Measurements from ENCODE around the gene KCNQ1. TPM values are rescaled to one million over a fixed set of nuclear protein-coding genes. Genes with fewer than 3 reads are reported as not detected.

Gene KCNQ1
- total RNA-seq, 2 experiments from 2014 or later = 20.4 to 24.3 TPM

DNA sequence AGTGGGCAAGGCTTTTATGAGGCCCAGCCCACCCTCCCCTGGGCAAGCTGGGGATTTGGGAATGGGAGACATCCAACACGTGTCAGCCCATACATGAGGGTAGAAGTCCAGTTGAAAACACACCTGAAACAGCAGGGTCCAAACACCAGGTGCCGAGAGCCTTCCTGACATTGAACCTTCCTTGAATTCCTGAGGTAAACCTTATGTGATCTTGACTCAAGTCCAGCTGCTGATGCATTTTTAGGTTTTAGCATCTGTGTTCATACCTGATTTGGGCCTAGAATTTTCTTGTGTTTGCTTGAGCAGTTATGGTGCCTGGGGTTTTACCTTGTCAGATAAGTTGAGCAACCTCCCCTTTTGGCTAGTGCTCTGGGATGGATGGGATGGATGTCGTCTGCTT lies 374.5 kb downstream of the KCNQ1 start:
- DNase-seq = no peak
- Mint-ChIP-seq H3K9me3 (peaks cover 48% of the 10 kb centered on the region), H3K4me1 (no peaks in the 10 kb centered on the region), H3K27me3 (no peaks in the 10 kb centered on the region), H3K4me3 (no peak overlapping the region), H3K36me3 (ENCODE audit: low read depth) (peaks cover 23% of the 10 kb centered on the region), H3K27ac (no peak overlapping the region)
- ChIA-PET CTCF (no interaction called here), POLR2A (no interaction called here)

GRCh38 chr11:2820976-2821375 lies 376.2 kb downstream of the KCNQ1 start:
- no peak for DNase-seq
- ChIA-PET CTCF (no interaction called here), POLR2A (no interaction called here)
- Mint-ChIP-seq H3K4me1 (no peaks in the 10 kb centered on the region), H3K36me3 (ENCODE audit: low read depth) (peaks cover 22% of the 10 kb centered on the region), H3K9me3 (peaks cover 48% of the 10 kb centered on the region), H3K27me3 (no peaks in the 10 kb centered on the region), H3K4me3 (no peak overlapping the region), H3K27ac (no peak overlapping the region)

DNA sequence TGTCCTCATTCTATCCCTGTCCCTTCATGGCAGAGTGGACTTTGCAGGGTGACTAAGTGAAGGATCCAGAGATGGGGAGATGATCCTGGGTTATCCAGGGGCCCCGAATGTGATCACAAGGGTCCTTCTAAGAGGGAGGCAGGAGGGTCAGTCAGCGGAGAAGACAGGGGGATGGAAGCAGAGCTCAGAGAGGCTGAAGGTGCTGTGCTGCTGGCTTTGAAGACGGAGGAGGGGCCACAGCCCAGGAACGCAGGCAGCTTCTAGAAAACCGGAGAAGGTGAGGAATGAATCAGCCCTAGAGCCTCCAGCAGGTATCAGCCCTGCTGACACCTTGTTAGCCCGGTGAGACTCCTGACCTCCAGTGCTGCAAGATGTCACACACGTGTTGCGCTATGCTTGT lies 377.1 kb downstream of the KCNQ1 start:
- ChIA-PET POLR2A (no interaction called here), CTCF (no interaction called here)
- Mint-ChIP-seq H3K36me3 (ENCODE audit: low read depth) (peaks cover 20% of the 10 kb centered on the region), H3K27me3 (no peaks in the 10 kb centered on the region), H3K27ac (no peak overlapping the region), H3K9me3 (peaks cover 44% of the 10 kb centered on the region), H3K4me1 (no peaks in the 10 kb centered on the region), H3K4me3 (no peak overlapping the region)
- DNase-seq = no peak

DNA sequence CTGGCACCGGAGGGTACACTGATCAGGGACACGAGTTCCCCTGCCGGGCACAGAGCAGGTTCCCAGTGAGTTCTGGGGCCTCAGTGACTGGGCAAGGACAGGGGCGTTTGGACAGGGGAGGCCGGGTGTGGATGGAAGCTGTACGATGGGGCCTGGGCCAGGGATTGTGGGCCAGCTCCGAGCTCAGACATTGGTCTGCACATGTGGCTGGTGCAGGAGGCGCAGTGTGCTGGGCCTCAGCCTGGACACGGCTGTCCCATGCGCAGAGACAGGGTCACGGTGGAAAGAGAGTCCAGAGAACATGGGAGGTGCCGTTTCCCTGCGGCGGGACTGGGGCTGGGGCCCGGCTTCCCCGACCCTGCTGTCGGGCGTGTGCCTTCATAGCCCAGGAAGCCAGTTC lies 380.0 kb downstream of the KCNQ1 start:
- Mint-ChIP-seq H3K27ac (no peak overlapping the region), H3K4me3 (no peak overlapping the region), H3K27me3 (no peaks in the 10 kb centered on the region), H3K36me3 (ENCODE audit: low read depth) (peaks cover 26% of the 10 kb centered on the region), H3K4me1 (no peaks in the 10 kb centered on the region), H3K9me3 (peaks cover 54% of the 10 kb centered on the region)
- DNase-seq = no peak
- POLR2A ChIA-PET = no interaction called here
- CTCF ChIA-PET = interaction anchor here (0.6 to 1.3 kb wide), 3 partner anchors 67 to 324 kb away, joined by 3 to 4 read pairs (median 3); no protein-coding TSS in a partner anchor

GRCh38 chr11:2825261-2825888 lies 380.6 kb downstream of the KCNQ1 start:
- Mint-ChIP-seq H3K27me3 (no peaks in the 10 kb centered on the region), H3K36me3 (ENCODE audit: low read depth) (peaks cover 26% of the 10 kb centered on the region), H3K4me1 (no peaks in the 10 kb centered on the region), H3K9me3 (peaks cover 52% of the 10 kb centered on the region), H3K4me3 (no peak overlapping the region), H3K27ac (no peak overlapping the region)
- no peak for DNase-seq
- CTCF ChIA-PET = interaction anchor here (0.6 to 1.1 kb wide), 2 partner anchors 294 to 325 kb away, joined by 3 read pairs; no protein-coding TSS in a partner anchor
- POLR2A ChIA-PET = no interaction called here

DNA sequence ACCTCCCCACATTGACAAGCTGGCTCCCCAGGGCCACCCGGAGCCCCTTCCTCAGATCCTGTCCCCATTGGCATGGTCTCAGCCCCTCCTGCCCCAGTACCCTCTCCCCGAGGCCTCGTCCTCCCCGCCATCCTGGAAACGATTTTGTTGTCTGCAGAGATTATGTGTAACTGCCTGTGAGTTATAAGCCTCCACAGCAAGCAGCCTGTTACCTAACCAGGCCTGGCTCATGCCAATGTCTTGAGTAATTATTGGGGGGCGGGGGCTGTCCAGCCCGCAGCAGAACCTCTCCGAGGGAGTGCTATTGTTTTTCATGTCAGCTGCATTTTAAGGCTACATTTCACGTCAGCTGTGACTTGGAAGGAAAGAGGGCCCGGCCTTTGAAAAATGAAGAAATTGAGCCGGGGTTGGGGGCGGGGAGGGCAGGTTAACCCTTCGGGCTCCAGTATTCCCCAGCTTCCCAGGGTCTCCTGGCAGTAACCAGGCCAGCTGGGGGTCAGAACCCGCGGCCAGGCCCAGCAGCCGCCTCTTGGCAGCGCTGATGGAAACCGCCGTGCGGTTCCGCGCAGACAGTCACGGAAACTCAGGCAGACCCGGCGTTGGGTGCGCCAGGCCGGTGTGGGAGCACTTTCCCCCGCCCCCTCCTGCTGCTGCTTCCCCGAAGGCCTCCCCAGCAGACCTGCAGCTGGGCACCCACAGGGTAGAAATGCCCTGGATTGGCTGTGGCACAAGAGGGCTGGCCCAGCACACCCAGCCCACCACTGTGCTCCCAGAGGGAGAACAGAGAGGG lies 381.3 kb downstream of the KCNQ1 start:
- Mint-ChIP-seq H3K4me3 (no peak overlapping the region), H3K9me3 (peaks cover 47% of the 10 kb centered on the region), H3K27ac (no peak overlapping the region), H3K36me3 (ENCODE audit: low read depth) (peaks cover 21% of the 10 kb centered on the region), H3K4me1 (no peaks in the 10 kb centered on the region), H3K27me3 (no peaks in the 10 kb centered on the region)
- no peak for DNase-seq
- ChIA-PET POLR2A (no interaction called here), CTCF (no interaction called here)

- POLR2A ChIA-PET = no interaction called here
- no peak overlapping the region for H3K27ac Mint-ChIP-seq
Observed at GRCh38 chr11:2826679-2827056, 381.9 kb downstream of the KCNQ1 start.

DNA sequence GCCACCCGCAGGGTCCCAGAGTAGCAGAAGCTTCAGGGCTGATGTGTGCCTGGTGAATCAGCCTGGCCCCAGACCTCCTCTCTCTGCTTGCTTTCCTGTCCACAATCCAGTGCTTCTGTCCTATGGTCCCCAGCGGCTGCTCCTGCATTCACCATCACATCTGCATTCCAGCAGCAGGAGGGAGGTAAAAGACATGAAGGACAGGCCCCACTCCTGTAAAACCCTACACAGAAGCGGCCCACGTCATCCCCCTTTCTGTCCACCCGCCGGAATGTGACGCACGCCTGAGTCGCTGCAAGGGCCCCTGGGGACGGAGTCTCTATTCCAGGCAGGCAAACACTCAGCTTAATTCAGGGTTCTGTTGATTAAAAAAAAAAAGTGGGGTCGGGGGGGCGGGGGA lies 382.4 kb downstream of the KCNQ1 start:
- no peak for DNase-seq
- no peaks in the 10 kb centered on the region for H3K4me1 Mint-ChIP-seq
- ChIA-PET POLR2A (no interaction called here), CTCF (interaction anchor here (0.7 kb wide), 1 partner anchor 103 kb away, joined by 3 read pairs; no protein-coding TSS in a partner anchor)
- no peaks in the 10 kb centered on the region for H3K27me3 Mint-ChIP-seq
- H3K36me3 Mint-ChIP-seq (ENCODE audit: low read depth) = peaks cover 14% of the 10 kb centered on the region
- no peak overlapping the region for H3K4me3 Mint-ChIP-seq
- H3K9me3 Mint-ChIP-seq = peaks cover 40% of the 10 kb centered on the region
- H3K27ac Mint-ChIP-seq = no peak overlapping the region

More at GRCh38 chr11:2826679-2827056, 381.9 kb downstream of the KCNQ1 start:
- H3K9me3 Mint-ChIP-seq = peaks cover 46% of the 10 kb centered on the region
- no peak for DNase-seq
- CTCF ChIA-PET = no interaction called here
- H3K4me3 Mint-ChIP-seq = no peak overlapping the region
- peaks cover 20% of the 10 kb centered on the region for H3K36me3 Mint-ChIP-seq (ENCODE audit: low read depth)
- no peaks in the 10 kb centered on the region for H3K27me3 Mint-ChIP-seq
- no peaks in the 10 kb centered on the region for H3K4me1 Mint-ChIP-seq

- Mint-ChIP-seq H3K9me3 (peaks cover 35% of the 10 kb centered on the region), H3K36me3 (ENCODE audit: low read depth) (peaks cover 9% of the 10 kb centered on the region), H3K4me1 (no peaks in the 10 kb centered on the region), H3K27ac (no peak overlapping the region), H3K4me3 (no peak overlapping the region), H3K27me3 (no peaks in the 10 kb centered on the region)
- CTCF ChIA-PET = no interaction called here
- no peak for DNase-seq
- POLR2A ChIA-PET = no interaction called here
Observed at GRCh38 chr11:2827792-2828191, 383.0 kb downstream of the KCNQ1 start.

DNA sequence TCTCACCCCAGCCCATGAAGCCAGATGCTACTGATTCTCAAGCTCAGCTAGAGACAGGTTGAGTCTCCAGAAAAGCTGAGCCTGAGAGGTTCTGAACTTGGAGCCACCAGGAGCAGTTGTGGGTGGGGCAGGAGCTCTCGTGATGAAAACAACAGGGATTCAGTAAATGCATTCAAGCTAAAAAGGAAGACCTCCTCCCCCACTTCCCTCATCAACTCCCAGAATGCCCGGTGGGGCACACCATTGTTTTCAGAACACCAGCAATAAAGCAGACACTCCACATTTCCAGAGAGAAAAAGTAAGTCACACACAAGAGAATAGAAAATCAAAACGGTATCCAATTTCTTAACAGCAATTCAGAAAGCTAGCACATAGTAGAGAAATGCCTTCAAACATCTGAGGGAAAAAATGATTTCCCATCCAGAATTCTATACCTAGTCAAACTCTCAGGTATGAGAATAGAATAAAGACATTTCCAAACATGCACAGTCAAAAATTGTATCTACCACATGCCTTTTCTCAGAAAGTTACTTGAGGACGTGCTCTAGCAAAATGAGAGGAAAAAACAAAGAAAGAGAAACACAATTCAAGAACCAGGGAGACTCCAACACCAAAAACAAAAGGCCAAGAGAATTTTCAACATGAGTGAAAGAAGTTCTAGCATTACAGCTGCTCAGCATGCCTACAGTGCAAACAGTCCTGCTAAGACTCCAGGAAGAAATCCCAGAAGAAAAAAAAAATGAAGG lies 383.9 kb downstream of the KCNQ1 start:
- ChIA-PET POLR2A (no interaction called here), CTCF (no interaction called here)
- DNase-seq = no peak
- Mint-ChIP-seq H3K27ac (no peak overlapping the region), H3K4me1 (no peaks in the 10 kb centered on the region), H3K9me3 (peaks cover 26% of the 10 kb centered on the region), H3K27me3 (no peaks in the 10 kb centered on the region), H3K4me3 (no peak overlapping the region), H3K36me3 (ENCODE audit: low read depth) (peaks cover 6% of the 10 kb centered on the region)

DNA sequence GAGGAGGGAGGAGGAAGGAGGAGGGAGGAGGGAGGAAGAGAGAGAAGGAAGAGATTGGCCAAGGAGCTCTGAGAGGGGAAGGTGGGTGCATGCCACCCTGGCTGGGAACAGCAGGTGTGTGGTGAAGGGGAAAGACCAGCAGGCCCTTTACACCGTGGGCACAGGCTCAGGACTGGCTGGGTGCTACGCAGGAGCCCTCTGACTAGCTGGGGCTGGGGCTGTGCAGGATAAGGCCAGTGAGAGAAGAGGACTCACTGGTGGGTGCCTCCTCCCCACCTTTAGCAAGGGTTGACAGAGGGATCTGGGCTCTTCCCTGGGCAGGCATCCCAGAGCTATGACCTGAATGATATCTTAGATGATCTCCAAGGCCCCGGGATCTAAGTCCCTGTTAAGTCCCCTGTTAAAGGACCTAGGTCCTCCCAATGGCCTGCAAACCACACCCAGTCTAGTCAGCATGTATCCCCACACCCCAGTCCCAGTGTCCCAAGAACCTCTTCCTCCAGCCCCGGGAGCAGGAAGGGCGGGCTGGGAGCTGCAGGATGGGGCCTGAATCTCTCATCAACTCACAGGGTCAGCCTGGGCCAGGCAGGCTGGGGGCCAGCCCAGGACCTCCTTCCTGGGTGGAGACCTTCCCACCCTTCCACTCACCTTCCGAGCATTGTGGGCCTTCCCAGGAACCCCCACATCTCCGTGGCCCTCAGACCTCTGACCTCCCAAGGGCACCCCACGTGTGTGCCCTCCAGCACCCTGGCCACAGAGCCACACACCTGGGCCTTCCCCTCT lies 385.4 kb downstream of the KCNQ1 start:
- no peak for DNase-seq
- ChIA-PET POLR2A (no interaction called here), CTCF (no interaction called here)
- Mint-ChIP-seq H3K36me3 (ENCODE audit: low read depth) (peaks cover 6% of the 10 kb centered on the region), H3K4me1 (no peaks in the 10 kb centered on the region), H3K27me3 (no peaks in the 10 kb centered on the region), H3K9me3 (peaks cover 22% of the 10 kb centered on the region), H3K4me3 (no peak overlapping the region), H3K27ac (no peak overlapping the region)

DNA sequence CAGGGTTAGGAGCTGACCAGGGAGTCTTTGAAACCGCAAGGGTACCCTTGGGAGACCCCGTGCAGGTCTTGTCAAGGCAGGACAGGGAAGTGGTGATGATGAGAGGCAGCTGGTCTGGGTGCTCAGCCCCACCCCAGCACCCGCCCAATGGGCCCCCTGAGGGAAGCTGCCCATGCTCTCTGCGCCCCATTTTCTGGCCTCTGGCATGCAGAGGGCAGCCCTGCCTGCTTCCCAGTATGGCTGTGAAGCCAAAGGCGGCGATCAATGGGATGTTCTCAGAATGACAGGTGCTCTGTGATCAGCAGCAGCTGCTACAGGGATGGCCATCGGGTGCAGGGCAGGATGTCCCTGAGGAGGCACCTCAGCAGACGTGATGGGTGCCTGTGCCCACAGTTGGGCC lies 386.1 kb downstream of the KCNQ1 start:
- Mint-ChIP-seq H3K27me3 (no peaks in the 10 kb centered on the region), H3K27ac (no peak overlapping the region), H3K4me1 (no peaks in the 10 kb centered on the region), H3K36me3 (ENCODE audit: low read depth) (peaks cover 6% of the 10 kb centered on the region), H3K4me3 (no peak overlapping the region), H3K9me3 (peaks cover 22% of the 10 kb centered on the region)
- POLR2A ChIA-PET = no interaction called here
- DNase-seq = no peak
- CTCF ChIA-PET = no interaction called here

Data from activated CD4-positive, alpha-beta T cell treated with anti-CD3 and anti-CD28 coated beads, Interleukin-2, amount 10 ng/mL, durations not matched to agents 7 days and 5 days (primary cell).